ENCODE data around the gene ALKBH6.

The ALKBH6 gene

GRCh38 chr19:36054119-36054732 is 40.2 kb upstream of the ALKBH6 start, which contains the start of gene THAP8:
Gene THAP8, minus strand, starts transcription at chr19:36054285. Its CDS starts 68 bp downstream, at chr19:36054217.
- TF ChIP-seq CTCF (IDR thresholded peaks at IDR 0.05; ENCODE audit: borderline replicate concordance, insufficient read depth, low read depth, low read length), result peak; percentile 52; the same call in 1 of the 2 replicates
- H3K4me3 ChIP-seq (ENCODE audit: low read depth, low read length), result peak within 1 kb of the TSS; percentile 86

- TF ChIP-seq CTCF (IDR thresholded peaks at IDR 0.05; ENCODE audit: borderline replicate concordance, insufficient read depth, low read depth, low read length), result no peak
- H3K4me3 ChIP-seq (ENCODE audit: low read depth, low read length), result no peak overlapping the region
These were observed 37.6 kb upstream of the ALKBH6 start for GRCh38 chr19:36051637-36052036.

GRCh38 chr19:36051236-36051635 is 37.2 kb upstream of the ALKBH6 start:
- H3K4me3 ChIP-seq (ENCODE audit: low read depth, low read length), result no peak overlapping the region
- no peak for TF ChIP-seq CTCF (IDR thresholded peaks at IDR 0.05; ENCODE audit: borderline replicate concordance, insufficient read depth, low read depth, low read length)

GRCh38 chr19:36049080-36049698 is 35.2 kb upstream of the ALKBH6 start:
- TF ChIP-seq CTCF (IDR thresholded peaks at IDR 0.05; ENCODE audit: borderline replicate concordance, insufficient read depth, low read depth, low read length), result no peak
- no peak overlapping the region for H3K4me3 ChIP-seq (ENCODE audit: low read depth, low read length)

GRCh38 chr19:36047835-36048234 is 33.8 kb upstream of the ALKBH6 start:
- TF ChIP-seq CTCF (IDR thresholded peaks at IDR 0.05; ENCODE audit: borderline replicate concordance, insufficient read depth, low read depth, low read length), result no peak
- H3K4me3 ChIP-seq (ENCODE audit: low read depth, low read length), result no peak overlapping the region

GRCh38 chr19:36046443-36047050 is 32.5 kb upstream of the ALKBH6 start:
- no peak overlapping the region for H3K4me3 ChIP-seq (ENCODE audit: low read depth, low read length)
- no peak for TF ChIP-seq CTCF (IDR thresholded peaks at IDR 0.05; ENCODE audit: borderline replicate concordance, insufficient read depth, low read depth, low read length)

GRCh38 chr19:36043952-36044351 is 29.9 kb upstream of the ALKBH6 start:
- no peak for TF ChIP-seq CTCF (IDR thresholded peaks at IDR 0.05; ENCODE audit: borderline replicate concordance, insufficient read depth, low read depth, low read length)
- no peak overlapping the region for H3K4me3 ChIP-seq (ENCODE audit: low read depth, low read length)
